A375 (cell line): Measurements from ENCODE around the gene KRT78. TPM values are rescaled to one million over a fixed set of nuclear protein-coding genes. Genes with fewer than 3 reads are reported as not detected.

Experiments
- total RNA-seq: library from RNA; depleted of rRNA; stranded (reverse); fragments of >200 nt; shearing (Covaris generic); gene quantifications from 2 replicates; pipeline ENCODE4 v1.2.3, GENCODE V29; 2014; rRNA removed

Gene KRT78
- total RNA-seq = not detected in 2 replicates

GRCh38 chr12:52848661-52849255 is at the start of gene KRT78:
Gene KRT78, minus strand, starts transcription at chr12:52848994. Its CDS starts 64 bp downstream, at chr12:52848930.

GRCh38 chr12:52833922-52834726 is 14.7 kb downstream of the KRT78 start, which contains the start of gene KRT79:
Gene KRT79, minus strand, starts transcription at chr12:52834311. Its CDS starts 51 bp downstream, at chr12:52834260.

GRCh38 chr12:52813885-52814709 is 34.7 kb downstream of the KRT78 start, which contains the start of gene KRT4:
Gene KRT4, minus strand, starts transcription at chr12:52814116. Its CDS starts 58 bp downstream, at chr12:52814058.

GRCh38 chr12:52795694-52796428 is 52.9 kb downstream of the KRT78 start, which contains the start of gene KRT3:
Gene KRT3, minus strand, starts transcription at chr12:52796117. Its CDS starts 75 bp downstream, at chr12:52796042.

Other genes starting within 250 kb of the KRT78 start
- not detected in 2 replicates for gene KRT72, start 247.5 kb downstream of the KRT78 start, total RNA-seq
- gene KRT73, start 230.4 kb downstream of the KRT78 start, total RNA-seq = not detected in 2 replicates
- gene KRT2, start 196.8 kb downstream of the KRT78 start, total RNA-seq = not detected in 2 replicates
- gene KRT1, start 168.6 kb downstream of the KRT78 start, total RNA-seq = not detected in 2 replicates
- gene KRT77, start 145.5 kb downstream of the KRT78 start, total RNA-seq = not detected in 2 replicates
- gene KRT76, start 71.6 kb downstream of the KRT78 start, total RNA-seq = 0.19 TPM in 1 of 2 replicates, not detected in the other
- gene KRT3, start 52.9 kb downstream of the KRT78 start, total RNA-seq = not detected in 2 replicates
- not detected in 2 replicates for gene KRT4, start 34.9 kb downstream of the KRT78 start, total RNA-seq
- gene KRT79, start 14.7 kb downstream of the KRT78 start, total RNA-seq = 0.34 and 0.41 TPM in 2 replicates
- 32.2 and 33.6 TPM in 2 replicates for gene KRT8, start 56.1 kb upstream of the KRT78 start, total RNA-seq
- 625 and 633 TPM in 2 replicates for gene KRT18, start 100.1 kb upstream of the KRT78 start, total RNA-seq
- gene EIF4B, start 157.5 kb upstream of the KRT78 start, total RNA-seq = 878 and 984 TPM in 2 replicates
- gene TNS2, start 201.1 kb upstream of the KRT78 start, total RNA-seq = 31.3 and 35.0 TPM in 2 replicates
- gene SPRYD3, start 230.4 kb upstream of the KRT78 start, total RNA-seq = 16.9 and 17.5 TPM in 2 replicates
- gene IGFBP6, start 248.7 kb upstream of the KRT78 start, total RNA-seq = 321 and 347 TPM in 2 replicates